HepG2 (cell line): ENCODE data around the gene TMC4. TPM values are rescaled to one million over a fixed set of nuclear protein-coding genes. Genes with fewer than 3 reads are reported as not detected.

ENCODE experiments used
- ARNT2 ChIP-seq: sonication (generic); formaldehyde crosslinking; IDR thresholded peaks from 2 replicates; pipeline ENCODE4 v1.8.0; 2022; ENCODE audit warnings: mild to moderate bottlenecking, low read depth, missing genetic modification reagents, moderate library complexity
- BHLHE40 ChIP-seq: IDR thresholded peaks from 2 replicates; pipeline ENCODE4 v1.6.1; 2011; ENCODE audit warnings: low read length, improper control_type of control experiment
- CBX5 ChIP-seq: sonication (generic); formaldehyde crosslinking; IDR thresholded peaks from 2 replicates; pipeline ENCODE4 v1.4.0; 2020; ENCODE audit warnings: missing genetic modification reagents, borderline replicate concordance
- CCDC6 ChIP-seq: sonication (generic); formaldehyde crosslinking; IDR thresholded peaks from 2 replicates; pipeline ENCODE4 v1.8.1; 2022; ENCODE audit warnings: mild to moderate bottlenecking, missing genetic modification reagents, moderate library complexity
- GTF3A ChIP-seq: sonication (generic); formaldehyde crosslinking; conservative IDR thresholded peaks from 2 replicates; pipeline ENCODE4 v1.4.0; 2020; ENCODE audit warnings: mild to moderate bottlenecking, missing genetic modification reagents
- HOXA3 ChIP-seq: sonication (generic); formaldehyde crosslinking; IDR thresholded peaks from 2 replicates; pipeline ENCODE4 v1.5.0; 2020; ENCODE audit warnings: missing genetic modification reagents
- IKZF1 ChIP-seq: fragments of 450-650 bp; IDR thresholded peaks from 2 replicates; pipeline ENCODE4 v1.7.1; 2016
- NCOA2 ChIP-seq: sonication (generic); formaldehyde crosslinking; IDR thresholded peaks from 2 replicates; pipeline ENCODE4 v1.8.0; 2022; ENCODE audit warnings: inconsistent platforms
- NRL ChIP-seq: sonication (generic); formaldehyde crosslinking; IDR thresholded peaks from 2 replicates; pipeline ENCODE4 v1.5.0; 2020; ENCODE audit warnings: missing genetic modification reagents, mild to moderate bottlenecking, moderate library complexity, borderline replicate concordance
- RBM39 ChIP-seq: fragments of 200-400 bp; formaldehyde crosslinking; IDR thresholded peaks from one replicate; pipeline ENCODE4 v1.6.1; 2018; ENCODE audit warnings: antibody characterized with exemption, mild to moderate bottlenecking, low read depth, low read length; ENCODE audit not compliant: poor library complexity, severe bottlenecking
- RFXAP ChIP-seq: sonication (generic); formaldehyde crosslinking; IDR thresholded peaks from 2 replicates; pipeline ENCODE4 v1.4.0; 2020; ENCODE audit warnings: missing genetic modification reagents, borderline replicate concordance
- SIN3B ChIP-seq: fragments of 150-350 bp; IDR thresholded peaks from 2 replicates; pipeline ENCODE4 v1.6.1; 2014; ENCODE audit warnings: low read length
- SIX4 ChIP-seq: sonication (generic); formaldehyde crosslinking; IDR thresholded peaks from 2 replicates; pipeline ENCODE4 v1.4.0; 2020; ENCODE audit warnings: missing genetic modification reagents
- SMAD9 ChIP-seq: sonication (generic); formaldehyde crosslinking; IDR thresholded peaks from 2 replicates; pipeline ENCODE4 v1.5.1; 2020; ENCODE audit warnings: mild to moderate bottlenecking, missing genetic modification reagents
- SRY ChIP-seq: sonication (generic); formaldehyde crosslinking; IDR thresholded peaks from 2 replicates; pipeline ENCODE4 v1.8.0; 2022; ENCODE audit warnings: mild to moderate bottlenecking, missing genetic modification reagents
- TBL1XR1 ChIP-seq: fragments of 150-350 bp; IDR thresholded peaks from 2 replicates; pipeline ENCODE4 v1.6.1; 2014; ENCODE audit warnings: borderline replicate concordance, low read length; ENCODE audit not compliant: partially characterized antibody
- TOE1 ChIP-seq: sonication (generic); formaldehyde crosslinking; IDR thresholded peaks from 2 replicates; pipeline ENCODE4 v1.4.0; 2020; ENCODE audit warnings: mild to moderate bottlenecking, missing genetic modification reagents
- YEATS4 ChIP-seq: sonication (generic); formaldehyde crosslinking; IDR thresholded peaks from 2 replicates; pipeline ENCODE4 v1.4.0; 2020; ENCODE audit warnings: missing genetic modification reagents, borderline replicate concordance
- ZNF34 ChIP-seq: sonication (generic); formaldehyde crosslinking; IDR thresholded peaks from 2 replicates; pipeline ENCODE4 v1.4.0; 2020; ENCODE audit warnings: mild to moderate bottlenecking, missing genetic modification reagents, borderline replicate concordance
- ZNF577 ChIP-seq: sonication (generic); formaldehyde crosslinking; IDR thresholded peaks from 2 replicates; pipeline ENCODE4 v1.4.0; 2020; ENCODE audit warnings: mild to moderate bottlenecking, low read depth, missing genetic modification reagents, borderline replicate concordance
- polyA plus RNA-seq, 8 experiments: library from polyadenylated mRNA; depleted of rRNA in 3 of 8; stranded (reverse) in 7 of 8; unstranded in 1 of 8; fragments of >200 nt; fragmentation: Illumina TruSeq in 4 of 8; extraction: Trizol in 4 of 8; gene quantifications; 2 replicates each; pipeline versions ENCODE4 v1.2.1 to v1.2.3, GENCODE V29; 2011 to 2016; ENCODE audit warnings: low read depth in 4 of 8, missing spikeins in 1 of 8, mixed read lengths in 1 of 8; ENCODE audit not compliant: insufficient read depth in 1 of 8
- total RNA-seq, 5 experiments: library from RNA; depleted of rRNA; stranded (reverse); fragments of >200 nt; fragmentation: Illumina TruSeq; extraction: Trizol; gene quantifications; 2 replicates each; pipeline ENCODE4 v1.2.3, GENCODE V29; 2016; ENCODE audit warnings: low read depth in 1 of 5
- TF ChIP-seq, protein P1 (sequence below): sonication (generic); formaldehyde crosslinking; IDR thresholded peaks from 2 replicates; pipeline ENCODE4 v1.8.1; 2023; ENCODE audit warnings: mild to moderate bottlenecking, inconsistent platforms, moderate library complexity, missing genetic modification reagents, borderline replicate concordance
- TF ChIP-seq, protein P2 (sequence below): sonication (generic); formaldehyde crosslinking; IDR thresholded peaks from 2 replicates; pipeline ENCODE4 v1.4.0; 2020; ENCODE audit warnings: missing genetic modification reagents
- TF ChIP-seq, protein P3 (sequence below), 2 experiments: IDR thresholded peaks; 2 replicates each; pipeline ENCODE4 v1.6.1; 2011 to 2012; ENCODE audit warnings: low read length in 2 of 2, borderline replicate concordance in 1 of 2, low read depth in 1 of 2, mild to moderate bottlenecking in 1 of 2, moderate library complexity in 1 of 2

TMC4 gene
- total and polyA plus RNA-seq, 2 of the 13 experiments (the other 11 are each of a cell fraction or from before 2014, with no cell fraction given): 0.13 to 0.24 TPM

DNA sequence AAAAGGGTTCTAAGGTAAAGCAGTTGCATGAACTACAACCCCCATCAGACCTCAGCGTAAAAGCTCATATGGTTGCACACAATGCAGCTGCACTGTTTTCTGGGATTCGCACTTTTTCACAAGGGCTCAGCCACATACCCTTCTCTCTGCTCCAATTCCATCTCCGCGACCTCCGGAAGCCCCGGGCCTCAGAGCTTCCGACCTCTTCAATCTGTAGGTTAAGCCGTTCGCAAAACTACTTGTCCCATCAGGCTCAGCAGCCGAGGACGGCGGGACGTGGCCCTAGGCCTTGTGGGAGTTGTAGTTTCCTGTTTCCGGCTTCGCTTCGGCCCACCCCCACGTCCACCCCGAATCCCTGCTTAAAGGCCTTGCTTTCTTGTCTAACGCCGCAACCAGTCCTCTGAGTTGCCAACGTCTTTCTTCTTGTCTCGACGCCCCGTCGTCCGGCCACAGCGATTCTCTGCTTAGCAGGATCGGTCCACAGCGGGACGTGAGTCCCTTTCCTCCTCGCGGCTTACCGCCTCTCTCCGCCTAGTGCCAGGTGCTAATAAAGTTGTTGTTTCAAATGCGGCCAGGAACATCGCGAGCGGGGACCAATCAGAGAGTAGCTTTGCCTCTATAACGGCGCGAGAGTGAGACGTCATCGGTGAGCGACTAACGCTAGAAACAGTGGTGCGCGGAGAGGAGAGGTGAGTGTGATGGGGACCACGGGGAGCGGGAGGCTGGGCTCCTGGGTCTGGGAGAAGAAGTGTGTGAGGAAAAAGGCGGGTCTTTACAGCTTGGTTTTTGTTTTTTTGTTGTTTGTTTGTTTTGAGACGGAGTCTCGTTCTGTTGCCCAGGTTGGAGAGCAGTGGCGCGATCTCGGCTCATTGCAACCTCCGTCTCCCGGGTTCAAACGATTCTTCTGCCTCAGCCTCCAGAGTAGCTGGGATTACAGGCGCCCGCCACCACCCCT, 57.6 kb downstream of the TMC4 start, which contains the start of the genes PRPF31 and TFPT (continued):
- TF ChIP-seq SMAD9 (no peak), SIX4 (CRISPR knock-in tag) (no peak; the same call in 1 of the 2 replicates), NCOA2 (CRISPR knock-in tag) (peak; percentile 37; the same call in 1 of the 2 replicates), SRY (CRISPR knock-in tag) (0 out of 2 replicates have a peak, but pooled peaks have one; percentile 45), ZNF34 (peak; percentile 95; the same call in 1 of the 2 replicates), TOE1 (CRISPR knock-in tag) (no peak), CCDC6 (CRISPR knock-in tag) (no peak), NRL (CRISPR knock-in tag) (peak; percentile 89; the same call in 1 of the 2 replicates), YEATS4 (CRISPR knock-in tag) (peak; percentile 84), BHLHE40 (peak; percentile 37; the same call in 1 of the 2 replicates), HOXA3 (CRISPR knock-in tag) (peak; percentile 97), ZNF577 (CRISPR knock-in tag) (0 out of 2 replicates have a peak, but pooled peaks have one; percentile 46), CBX5 (peak; percentile 86; the same call in 1 of the 2 replicates), SIN3B (peak; percentile 99), RFXAP (CRISPR knock-in tag) (peak; percentile 54; the same call in 1 of the 2 replicates), IKZF1 (no peak), GTF3A (peak; percentile 92), TBL1XR1 (peak; percentile 55), RBM39 (no peak), ARNT2 (CRISPR knock-in tag) (no peak; the same call in none of the 2 replicates)
- TF ChIP-seq, protein P1, sequence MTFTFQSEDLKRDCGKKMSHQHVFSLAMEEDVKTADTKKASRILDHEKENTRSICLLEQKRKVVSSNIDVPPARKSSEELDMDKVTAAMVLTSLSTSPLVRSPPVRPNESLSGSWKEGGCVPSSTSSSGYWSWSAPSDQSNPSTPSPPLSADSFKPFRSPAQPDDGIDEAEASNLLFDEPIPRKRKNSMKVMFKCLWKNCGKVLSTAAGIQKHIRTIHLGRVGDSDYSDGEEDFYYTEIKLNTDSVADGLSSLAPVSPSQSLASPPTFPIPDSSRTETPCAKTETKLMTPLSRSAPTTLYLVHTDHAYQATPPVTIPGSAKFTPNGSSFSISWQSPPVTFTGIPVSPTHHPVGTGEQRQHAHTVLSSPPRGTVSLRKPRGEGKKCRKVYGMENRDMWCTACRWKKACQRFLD (CRISPR knock-in tag): peak; percentile 65; the same call in 1 of the 2 replicates
- TF ChIP-seq, protein P2, sequence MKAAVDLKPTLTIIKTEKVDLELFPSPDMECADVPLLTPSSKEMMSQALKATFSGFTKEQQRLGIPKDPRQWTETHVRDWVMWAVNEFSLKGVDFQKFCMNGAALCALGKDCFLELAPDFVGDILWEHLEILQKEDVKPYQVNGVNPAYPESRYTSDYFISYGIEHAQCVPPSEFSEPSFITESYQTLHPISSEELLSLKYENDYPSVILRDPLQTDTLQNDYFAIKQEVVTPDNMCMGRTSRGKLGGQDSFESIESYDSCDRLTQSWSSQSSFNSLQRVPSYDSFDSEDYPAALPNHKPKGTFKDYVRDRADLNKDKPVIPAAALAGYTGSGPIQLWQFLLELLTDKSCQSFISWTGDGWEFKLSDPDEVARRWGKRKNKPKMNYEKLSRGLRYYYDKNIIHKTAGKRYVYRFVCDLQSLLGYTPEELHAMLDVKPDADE (CRISPR knock-in tag): no peak
- TF ChIP-seq, protein P3, sequence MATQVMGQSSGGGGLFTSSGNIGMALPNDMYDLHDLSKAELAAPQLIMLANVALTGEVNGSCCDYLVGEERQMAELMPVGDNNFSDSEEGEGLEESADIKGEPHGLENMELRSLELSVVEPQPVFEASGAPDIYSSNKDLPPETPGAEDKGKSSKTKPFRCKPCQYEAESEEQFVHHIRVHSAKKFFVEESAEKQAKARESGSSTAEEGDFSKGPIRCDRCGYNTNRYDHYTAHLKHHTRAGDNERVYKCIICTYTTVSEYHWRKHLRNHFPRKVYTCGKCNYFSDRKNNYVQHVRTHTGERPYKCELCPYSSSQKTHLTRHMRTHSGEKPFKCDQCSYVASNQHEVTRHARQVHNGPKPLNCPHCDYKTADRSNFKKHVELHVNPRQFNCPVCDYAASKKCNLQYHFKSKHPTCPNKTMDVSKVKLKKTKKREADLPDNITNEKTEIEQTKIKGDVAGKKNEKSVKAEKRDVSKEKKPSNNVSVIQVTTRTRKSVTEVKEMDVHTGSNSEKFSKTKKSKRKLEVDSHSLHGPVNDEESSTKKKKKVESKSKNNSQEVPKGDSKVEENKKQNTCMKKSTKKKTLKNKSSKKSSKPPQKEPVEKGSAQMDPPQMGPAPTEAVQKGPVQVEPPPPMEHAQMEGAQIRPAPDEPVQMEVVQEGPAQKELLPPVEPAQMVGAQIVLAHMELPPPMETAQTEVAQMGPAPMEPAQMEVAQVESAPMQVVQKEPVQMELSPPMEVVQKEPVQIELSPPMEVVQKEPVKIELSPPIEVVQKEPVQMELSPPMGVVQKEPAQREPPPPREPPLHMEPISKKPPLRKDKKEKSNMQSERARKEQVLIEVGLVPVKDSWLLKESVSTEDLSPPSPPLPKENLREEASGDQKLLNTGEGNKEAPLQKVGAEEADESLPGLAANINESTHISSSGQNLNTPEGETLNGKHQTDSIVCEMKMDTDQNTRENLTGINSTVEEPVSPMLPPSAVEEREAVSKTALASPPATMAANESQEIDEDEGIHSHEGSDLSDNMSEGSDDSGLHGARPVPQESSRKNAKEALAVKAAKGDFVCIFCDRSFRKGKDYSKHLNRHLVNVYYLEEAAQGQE (IDR thresholded peaks at IDR 0.05; ENCODE audit: borderline replicate concordance in 1 of 2, low read depth in 1 of 2, low read length in 2 of 2): no peak; a peak in 1 of 4 replicates
